HG03354 (cell line): ENCODE data around the gene NPFFR2.
"Not testable (repeated sequence)": the region's sequence is repeated elsewhere in the genome, so short reads cannot be mapped to it uniquely, and the experiment has no call there.

Source experiments
- ATAC-seq: cut with Tn5 transposase; IDR thresholded peaks from one replicate; pipeline ENCODE4 v1.9.1; 2021; ENCODE audit warnings: mild to moderate bottlenecking; ENCODE audit not compliant: unreplicated experiment, poor library complexity, severe bottlenecking

Gene NPFFR2

DNA sequence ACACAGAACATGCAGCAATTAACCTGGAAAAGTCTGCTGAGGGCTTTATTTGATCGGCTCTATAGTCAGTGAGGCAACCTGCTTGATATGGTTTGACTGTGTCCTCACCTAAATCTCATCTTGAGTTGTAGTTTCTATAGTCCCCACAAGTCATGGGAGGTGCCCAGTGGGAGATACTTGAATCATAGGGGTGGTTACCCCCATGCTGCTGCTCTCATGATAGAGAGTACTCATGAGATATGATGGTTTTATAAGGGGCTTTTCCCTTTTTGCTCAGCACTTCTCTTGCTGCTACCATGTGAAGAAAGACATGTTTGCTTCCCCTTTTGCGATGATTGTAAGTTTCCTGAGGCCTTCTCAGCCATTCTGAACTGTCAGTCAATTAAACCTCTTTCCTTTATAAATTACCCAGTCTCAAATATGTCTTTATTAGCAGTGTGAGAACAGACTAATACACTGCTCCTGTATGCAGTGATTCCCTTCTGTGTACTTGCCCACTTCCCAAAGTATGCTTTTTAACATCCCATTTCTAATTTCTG is 78.2 kb downstream of the NPFFR2 start:
- no peak for ATAC-seq

DNA sequence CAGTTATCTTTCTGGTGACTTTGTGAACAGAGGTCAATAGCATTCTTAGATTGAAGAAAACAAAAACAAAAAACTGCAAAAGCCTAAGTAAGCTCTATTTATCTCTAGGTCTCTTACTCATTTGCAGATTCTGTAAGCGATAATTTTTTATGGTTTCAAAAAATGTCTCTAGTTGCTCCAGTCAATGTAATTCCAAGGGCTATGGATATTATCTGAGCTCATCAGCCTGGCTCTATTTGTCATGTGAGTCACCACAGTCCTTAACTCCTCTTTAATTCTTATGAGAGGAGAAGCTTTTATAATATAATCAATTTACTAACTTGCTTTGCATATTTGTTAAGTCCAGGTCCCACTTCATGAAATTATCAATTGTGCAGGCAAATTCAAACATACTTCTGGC is 79.1 kb downstream of the NPFFR2 start:
- no peak for ATAC-seq

DNA sequence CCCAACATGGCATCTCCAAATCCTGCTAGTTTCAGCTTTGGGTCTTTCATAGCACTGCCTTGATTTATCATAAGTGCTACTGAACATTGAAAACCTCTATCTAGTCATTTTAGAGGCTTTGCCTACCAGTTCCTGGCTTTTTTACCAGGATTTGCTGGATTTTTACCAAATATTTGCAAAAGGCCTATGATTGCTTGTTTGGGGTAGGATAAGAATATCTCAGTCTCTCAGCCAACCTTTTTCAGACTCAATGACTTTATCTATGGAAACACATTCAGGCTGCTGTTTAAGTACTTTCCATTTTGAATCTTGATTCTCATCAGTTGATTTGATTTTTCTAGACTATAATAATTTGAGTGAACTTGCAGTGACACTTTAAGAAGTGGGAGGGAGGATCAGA is 80.1 kb downstream of the NPFFR2 start:
- no peak for ATAC-seq

DNA sequence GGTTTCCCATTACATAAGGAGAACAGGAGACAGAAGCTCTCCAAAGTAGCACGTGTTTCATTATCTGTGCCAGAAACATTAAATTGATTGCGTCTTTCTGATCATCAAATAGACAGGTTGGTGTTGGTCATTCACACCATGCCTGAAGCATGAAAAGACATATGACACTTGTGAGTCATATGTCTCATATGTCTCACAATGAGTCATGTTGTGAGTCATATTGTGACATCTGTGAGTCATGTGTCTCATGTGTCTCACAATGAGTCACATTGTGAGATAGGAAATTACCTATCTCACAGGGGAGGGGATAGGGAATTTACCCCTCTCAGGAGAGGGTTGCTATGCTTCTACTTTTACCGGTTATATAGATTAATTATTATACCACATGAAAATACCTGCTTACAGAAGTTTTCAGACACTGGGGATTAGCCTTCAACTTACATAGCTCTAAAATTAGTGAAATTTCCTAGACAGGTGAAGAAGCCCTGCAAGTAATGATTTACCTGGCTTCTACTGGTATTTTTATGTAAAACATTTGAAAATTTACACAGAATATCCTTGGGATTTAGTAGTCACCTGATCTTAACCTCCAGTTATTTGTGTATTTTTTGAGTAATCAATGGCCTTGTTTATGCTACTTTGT is 80.8 kb downstream of the NPFFR2 start:
- ATAC-seq, result peak; percentile 95

DNA sequence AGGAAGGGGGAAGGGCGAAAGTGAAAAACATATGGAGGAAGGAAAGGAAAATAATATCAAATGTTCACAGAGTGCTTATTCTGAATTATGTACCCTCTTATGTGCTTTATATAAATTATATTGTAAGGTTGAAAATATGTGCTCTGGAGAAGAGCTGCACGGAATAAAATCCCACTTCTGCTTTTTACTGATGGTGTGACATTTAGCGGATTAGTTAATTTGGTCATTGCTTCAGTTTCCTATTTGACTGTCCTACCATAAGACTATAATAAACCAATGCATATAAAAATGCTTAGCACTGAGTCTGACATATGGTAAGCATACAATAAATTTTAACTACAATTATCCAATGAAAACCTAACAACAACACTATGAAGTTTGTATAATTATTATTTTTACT is 86.2 kb downstream of the NPFFR2 start:
- peak; percentile 65 for ATAC-seq

DNA sequence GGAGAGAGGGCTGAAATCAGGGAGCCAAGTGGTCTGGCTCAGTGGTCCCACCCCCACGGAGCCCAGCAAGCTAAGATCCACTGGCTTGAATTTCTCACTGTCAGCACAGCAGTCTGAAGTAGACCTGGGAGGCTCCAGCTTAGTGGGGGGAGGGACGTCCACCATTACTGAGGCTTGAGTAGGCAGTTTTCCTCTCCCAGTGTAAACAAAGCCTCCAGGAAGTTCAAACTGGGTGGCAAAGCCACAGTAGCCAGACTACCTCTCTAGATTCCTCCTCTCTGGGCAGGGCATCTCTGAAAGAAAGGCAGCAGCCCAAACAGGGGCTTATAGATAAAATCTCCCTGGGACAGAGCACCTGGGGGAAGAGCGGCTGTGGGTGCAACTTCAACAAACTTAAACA is 88.1 kb downstream of the NPFFR2 start:
- ATAC-seq, result no peak

DNA sequence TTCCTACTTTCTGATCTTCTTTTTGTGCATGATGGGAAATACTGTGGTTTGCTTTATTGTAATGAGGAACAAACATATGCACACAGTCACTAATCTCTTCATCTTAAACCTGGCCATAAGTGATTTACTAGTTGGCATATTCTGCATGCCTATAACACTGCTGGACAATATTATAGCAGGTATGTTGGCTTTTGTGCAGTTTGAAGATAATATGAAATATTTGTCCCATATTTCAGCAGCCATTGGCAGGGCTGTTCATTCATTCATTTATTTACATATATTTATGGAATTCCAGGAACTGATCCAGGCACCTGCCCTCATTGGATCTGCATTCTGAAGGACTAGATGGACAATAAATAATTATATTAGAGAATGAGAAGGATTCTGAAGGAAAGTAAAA is 96.9 kb downstream of the NPFFR2 start:
- no peak for ATAC-seq

DNA sequence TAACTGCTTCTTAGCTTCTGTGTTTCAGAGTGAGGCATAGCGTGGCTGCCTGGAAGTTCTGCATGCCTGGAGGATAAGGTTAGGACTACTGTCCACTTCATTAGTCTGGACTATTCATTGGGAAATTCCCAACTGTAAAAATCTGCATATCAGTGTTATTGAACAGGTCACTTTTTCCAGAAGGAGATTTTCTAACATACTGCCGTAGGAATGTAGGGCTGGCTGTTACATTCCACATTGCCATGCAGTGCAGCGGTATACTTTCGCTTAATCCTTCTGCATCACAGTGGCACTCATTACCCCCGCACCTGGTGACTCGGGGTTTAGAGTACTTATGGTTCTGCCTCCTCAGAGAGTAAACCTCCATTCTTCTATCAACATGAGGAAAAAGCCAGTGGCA is 104.6 kb downstream of the NPFFR2 start:
- ATAC-seq, result no peak

DNA sequence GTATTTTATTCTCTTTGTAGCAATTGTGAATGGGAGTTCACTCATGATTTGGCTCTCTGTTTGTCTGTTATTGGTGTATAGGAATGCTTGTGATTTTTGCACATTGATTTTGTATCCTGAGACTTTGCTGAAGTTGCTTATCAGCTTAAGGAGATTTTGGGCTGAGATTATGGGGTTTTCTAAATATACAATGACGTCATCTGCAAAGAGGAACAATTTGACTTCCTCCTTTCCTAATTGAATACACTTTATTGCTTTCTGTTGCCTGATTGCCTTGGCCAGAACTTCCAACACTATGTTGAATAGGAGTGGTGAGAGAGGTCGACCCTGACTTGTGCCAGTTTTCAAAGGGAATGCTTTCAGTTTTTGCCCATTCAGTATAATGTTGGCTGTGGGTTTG is 108.2 kb downstream of the NPFFR2 start:
- not testable (repeated sequence) for ATAC-seq

DNA sequence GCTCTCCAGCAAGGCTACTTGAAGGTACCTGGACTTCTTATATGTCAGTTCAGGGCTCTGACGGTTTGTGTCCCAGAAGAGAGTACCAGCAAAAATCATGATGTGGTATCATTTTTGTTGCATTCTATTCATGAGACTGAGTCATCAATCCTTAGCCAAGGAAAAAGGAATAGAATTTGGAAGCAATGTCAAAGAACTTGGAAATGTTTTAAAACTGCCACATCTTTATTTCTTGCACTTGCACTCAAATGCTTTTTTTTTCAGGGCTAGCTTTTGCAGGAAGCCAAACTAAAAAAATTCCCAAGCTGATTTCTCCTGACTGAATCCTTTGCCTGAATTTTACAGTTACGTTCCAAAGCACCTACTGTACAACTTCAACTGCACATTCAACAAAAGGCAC is 112.4 kb downstream of the NPFFR2 start:
- ATAC-seq, result no peak

DNA sequence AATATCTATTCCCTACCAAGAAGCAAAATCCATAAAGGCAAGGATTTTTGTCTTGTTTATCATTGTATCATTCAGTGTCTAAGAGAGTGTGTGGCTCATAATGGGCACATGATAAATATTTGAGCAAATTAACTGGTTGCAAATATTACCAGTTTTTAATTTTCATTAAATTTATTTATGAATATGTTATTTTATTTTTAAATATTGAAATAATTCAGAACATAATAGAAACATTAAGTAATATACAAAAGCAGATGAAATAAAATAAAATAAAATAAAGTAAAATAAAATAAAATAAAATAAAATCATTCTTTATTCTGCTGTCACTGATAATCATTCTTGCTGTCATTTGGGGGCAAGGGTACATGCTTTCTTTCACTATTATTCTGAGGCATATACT is 120.9 kb downstream of the NPFFR2 start:
- no peak for ATAC-seq

DNA sequence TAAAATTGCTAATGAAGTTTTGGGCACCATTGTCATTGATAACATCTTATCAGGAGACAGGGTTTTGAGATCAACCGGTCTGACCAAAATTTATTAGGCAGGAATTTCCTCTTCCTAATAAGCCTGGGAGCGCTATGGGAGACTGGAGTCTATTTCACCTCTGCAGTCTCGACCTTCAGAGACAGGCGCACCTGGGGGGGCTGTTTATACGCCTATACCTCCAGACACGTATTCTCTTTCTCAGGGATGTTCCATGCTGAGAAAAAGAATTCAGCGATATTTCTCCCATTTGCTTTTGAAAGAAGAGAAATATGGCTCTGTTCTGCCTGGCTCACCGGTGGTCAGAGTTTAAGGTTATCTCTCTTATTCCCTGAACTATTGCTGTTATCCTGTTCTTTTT is 121.8 kb downstream of the NPFFR2 start:
- not testable (repeated sequence) for ATAC-seq

DNA sequence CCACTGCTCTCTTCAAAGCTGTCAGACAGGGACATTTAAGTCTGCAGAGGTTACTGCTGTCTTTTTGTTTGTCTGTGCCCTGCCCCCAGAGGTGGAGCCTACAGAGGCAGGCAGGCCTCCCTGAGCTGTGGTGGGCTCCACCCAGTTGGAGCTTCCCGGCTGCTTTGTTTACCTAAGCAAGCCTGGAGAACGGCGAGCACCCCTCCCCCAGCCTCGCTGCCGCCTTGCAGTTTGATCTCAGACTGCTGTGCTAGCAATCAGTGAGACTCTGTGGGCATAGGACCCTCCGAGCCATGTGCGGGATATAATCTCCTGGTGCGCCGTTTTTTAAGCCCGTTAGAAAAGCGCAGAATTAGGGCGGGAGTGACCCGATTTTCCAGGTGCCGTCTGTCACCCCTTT is 137.5 kb downstream of the NPFFR2 start:
- ATAC-seq, result not testable (repeated sequence)

DNA sequence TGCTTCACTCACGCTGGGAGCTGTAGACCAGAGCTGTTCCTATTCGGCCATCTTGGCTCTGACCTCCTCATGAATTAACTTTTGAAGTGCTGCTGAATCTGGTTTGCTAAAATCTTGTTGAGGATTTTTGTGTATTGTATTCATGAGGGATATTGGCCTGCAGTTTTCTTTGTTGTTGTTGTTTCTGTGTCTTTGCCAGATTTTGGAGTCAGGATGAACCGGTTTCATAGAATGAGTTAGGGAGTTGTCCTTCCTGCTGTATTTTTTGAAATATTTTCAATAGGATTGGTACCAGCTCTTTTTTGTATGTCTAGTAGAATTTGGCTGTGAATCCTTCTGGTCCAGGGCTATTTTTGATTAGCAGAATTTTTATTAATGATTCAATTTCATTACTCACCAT is 138.1 kb downstream of the NPFFR2 start:
- ATAC-seq, result no peak

DNA sequence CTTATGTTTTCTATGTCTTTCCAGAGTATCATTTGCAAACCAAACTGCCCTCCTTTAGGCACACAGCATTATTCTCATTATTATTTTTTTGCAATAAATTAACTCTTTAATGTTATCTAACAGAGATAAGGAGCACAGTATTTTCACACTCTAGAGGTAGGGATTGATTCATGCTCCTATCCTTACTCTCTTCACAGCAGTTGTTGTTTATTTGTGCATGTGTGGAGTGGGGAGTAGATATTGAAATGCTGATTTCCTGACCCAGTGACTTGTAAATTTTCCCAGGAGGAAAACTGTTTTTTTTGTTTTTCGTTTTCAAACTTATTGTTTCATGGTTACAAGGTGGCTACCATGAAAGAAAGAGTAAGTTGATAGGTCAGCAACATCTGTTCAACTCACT is 140.0 kb downstream of the NPFFR2 start:
- no peak for ATAC-seq

DNA sequence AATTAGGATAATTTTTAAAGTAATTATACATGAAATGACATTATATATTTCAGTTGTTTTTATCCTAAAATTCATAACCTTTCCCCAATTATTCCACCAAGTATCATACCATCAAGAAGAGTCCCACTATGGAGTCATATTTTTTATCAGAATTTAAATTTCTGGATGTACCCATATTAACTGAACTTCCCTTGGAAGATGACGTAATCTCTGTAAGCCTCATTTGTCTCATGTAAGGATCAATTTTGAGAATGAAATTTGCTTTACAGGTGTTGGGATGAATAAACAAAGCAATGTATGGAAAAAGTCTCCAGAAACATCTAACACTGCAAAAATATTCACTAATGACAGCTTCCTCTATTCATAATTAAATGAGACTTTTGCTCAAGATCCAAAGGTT is 147.5 kb downstream of the NPFFR2 start:
- no peak for ATAC-seq

DNA sequence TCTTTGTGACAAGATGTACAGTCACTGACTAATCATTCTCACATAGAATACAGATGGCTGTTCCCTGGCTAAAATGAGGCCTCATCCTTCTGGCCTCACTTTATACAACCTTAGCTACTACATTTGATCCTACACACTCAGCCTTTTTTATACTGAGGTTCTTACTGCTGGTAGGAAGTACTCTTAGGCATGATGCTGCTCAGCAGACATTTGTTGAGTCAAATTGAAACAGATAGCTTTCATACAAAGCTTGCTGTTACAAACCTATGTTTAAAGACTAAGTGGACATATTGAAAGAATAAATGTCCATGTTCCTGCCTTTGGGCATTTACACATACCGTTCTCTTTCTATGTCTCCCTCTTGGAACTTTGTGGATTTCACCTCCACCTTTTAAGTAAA is 154.9 kb downstream of the NPFFR2 start:
- peak; percentile 68 for ATAC-seq

DNA sequence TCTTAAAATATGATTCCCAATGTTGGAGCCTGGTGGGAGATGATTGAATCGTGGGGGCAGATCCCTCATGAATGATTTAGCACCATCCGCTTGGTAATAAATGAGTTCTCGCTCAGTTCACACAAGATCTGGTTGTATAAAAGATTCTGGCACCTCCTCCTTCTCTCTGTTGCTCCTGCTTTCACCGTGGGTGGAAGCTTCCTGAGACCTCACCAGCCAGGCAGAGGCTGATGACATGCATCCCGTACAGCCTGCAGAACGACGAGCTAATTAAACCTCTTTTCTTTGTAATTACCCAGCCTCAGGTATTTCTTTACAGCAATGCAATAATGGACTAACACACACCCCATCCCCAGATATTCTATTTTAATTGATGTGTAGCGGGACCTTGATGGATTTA is 162.2 kb downstream of the NPFFR2 start:
- no peak for ATAC-seq

DNA sequence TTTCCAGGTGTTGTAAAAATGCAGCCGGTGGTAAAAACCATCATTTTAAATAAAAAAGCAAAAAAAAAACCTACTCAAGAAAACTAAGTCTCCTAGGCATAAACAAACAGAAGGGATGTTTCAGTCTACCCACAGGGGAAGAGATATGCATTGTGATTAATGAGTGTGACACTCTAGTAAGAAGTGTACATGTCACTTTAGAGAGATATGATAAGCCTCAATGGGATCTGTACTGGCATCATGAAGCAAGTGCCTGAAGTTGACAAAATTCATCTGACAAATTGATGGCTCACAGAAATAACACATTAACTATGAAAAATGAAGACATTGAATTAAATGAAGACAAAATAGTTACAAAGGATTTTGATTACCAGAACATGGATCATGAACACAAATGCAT is 162.7 kb downstream of the NPFFR2 start:
- no peak for ATAC-seq
